GM18511 (cell line): ENCODE results near the gene ASAP2.
"Not testable (repeated sequence)": the region's sequence is repeated elsewhere in the genome, so short reads cannot be mapped to it uniquely, and the experiment has no call there.

Experiments
- ATAC-seq: cut with Tn5 transposase; IDR thresholded peaks from one replicate; pipeline ENCODE4 v1.9.1; 2021; ENCODE audit warnings: mild to moderate bottlenecking, moderate library complexity; ENCODE audit not compliant: unreplicated experiment

Gene ASAP2

GRCh38 chr2:9394816-9395215, 188.2 kb downstream of the ASAP2 start:
- ATAC-seq = no peak

DNA sequence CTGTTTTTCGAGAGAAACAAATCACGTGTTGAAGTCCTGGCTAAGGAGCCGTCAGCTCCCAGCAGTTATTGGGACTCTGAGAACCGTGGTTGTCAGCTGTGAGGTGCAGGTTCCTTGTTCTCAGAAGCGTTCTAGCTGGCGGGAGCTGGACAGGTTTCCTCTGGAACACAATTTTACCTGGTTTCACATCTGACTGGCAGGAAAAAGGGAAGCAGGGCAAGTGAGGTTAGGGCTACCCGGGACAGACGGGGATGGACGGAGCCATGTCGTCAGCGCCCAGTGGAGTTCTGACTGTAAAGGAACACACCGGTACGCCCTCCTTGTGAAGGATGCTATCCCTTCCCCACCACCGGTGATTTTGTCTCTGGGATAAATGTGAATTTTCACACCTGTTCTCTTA, 190.6 kb downstream of the ASAP2 start:
- ATAC-seq = no peak

GRCh38 chr2:9398251-9398650, 191.6 kb downstream of the ASAP2 start:
- ATAC-seq = not testable (repeated sequence)

- no peak for ATAC-seq
These were observed 192.5 kb downstream of the ASAP2 start for GRCh38 chr2:9398881-9399780.

- ATAC-seq = no peak
These were observed 193.9 kb downstream of the ASAP2 start for GRCh38 chr2:9400268-9401058.

DNA sequence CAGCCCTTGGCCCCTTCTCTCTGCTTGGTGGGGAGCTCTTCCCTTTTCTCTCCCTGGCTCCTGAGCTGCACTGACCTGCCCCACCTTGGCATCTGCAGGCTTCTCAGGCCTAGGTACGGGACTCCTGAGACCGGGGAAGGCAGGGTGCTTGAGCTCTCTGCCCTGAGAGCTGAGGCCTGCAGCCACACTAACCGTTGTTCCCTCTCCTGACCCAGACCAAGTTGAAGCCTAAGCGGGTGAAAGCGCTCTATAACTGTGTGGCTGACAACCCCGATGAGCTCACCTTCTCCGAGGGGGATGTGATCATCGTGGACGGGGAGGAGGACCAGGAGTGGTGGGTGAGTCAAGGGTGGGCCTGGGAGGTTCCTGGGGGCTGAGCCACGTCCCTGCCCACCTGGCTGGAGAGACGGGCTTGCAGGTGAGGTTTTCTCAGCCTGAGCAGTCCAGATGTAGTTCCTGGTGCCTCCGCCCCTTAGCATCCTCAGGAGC, 194.5 kb downstream of the ASAP2 start:
- no peak for ATAC-seq

DNA sequence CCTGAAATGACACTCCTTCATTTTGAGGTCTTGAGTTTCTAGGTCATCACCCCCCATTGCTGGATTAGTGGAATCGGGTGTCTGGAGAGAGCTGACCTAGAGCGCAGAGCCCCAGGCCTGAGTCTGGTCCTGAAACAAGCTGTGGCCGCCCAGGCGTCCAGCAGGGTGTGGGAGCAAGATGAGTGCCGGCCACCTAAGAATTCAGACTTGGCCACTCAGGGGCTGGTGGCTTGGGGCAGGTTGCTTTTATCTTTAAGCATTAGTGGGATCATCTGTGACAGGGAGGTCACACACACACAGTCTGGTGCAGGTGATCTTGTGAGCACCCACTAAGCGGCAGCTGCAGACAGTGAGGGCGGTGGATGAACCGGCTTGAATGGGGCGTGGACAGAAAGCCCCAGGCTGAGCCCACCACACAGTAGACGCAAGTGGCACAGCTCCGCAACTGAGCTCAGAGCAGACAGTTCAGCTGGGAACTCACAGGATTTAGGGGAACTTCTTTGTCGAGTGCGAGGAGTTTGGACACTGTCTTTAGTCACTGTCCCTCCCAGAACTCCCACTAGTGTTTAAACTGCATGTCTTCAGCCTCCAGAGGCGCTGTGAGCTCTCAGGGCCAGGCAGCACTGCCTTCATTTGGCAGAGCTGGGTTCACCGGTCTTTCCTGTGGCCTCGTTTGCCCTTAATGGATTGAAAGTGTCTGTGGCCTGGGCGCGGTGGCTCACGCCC, 195.2 kb downstream of the ASAP2 start:
- ATAC-seq = no peak

DNA sequence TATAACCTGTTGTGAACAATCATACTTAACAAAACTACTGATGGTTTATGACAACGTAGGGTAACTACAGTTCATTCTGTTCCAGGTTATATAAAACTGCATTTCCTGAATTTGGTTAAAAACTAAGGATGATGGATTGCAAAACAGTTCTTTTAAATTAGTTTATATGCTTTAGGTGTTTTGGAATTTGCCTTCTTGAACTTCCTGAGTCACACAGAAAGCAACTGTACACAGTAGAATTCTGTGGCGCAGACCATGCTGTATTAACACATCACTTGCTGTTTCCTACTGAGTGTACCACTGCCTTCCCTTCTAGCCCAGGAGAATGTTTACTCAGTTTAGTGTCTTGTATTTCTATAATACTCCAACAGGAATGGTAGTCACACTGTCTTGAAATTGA, 197.3 kb downstream of the ASAP2 start:
- no peak for ATAC-seq

DNA sequence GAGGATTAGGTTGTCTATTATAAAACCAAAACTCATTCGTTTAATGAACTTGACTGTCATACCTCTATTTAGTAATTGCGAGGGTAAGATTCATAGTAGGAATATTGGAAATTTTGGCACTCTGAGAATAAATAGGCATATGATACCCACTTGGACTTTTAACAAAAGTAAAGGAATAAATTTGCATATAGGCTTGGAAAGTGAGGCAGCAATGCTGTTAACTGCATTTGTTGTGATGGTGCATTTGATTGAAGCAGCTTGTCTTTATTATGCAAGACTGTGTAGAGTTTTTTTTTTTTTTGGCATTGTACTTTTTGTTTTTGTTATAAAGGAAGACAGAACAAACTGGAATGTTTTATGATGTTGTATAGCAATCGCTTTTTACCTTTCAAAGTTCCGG, 197.8 kb downstream of the ASAP2 start:
- ATAC-seq = no peak

DNA sequence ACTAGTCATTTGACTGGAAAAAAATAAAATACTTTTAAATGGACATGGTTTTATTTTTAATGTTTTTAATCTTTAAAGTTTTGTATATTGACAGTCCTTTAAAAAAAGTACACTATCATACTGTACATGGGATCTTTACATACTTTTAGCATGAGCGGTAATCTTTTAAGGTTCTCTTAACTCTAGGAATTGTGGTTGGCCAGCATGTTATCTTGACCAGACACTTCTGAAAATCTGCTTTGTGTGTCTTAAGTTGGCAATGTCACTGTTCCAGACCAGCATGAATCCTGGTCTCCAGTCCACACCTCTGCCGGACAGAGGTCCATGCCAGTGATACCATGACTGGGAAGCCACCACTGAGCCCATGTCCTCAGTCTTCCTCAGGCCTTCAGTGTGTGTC, 199.0 kb downstream of the ASAP2 start:
- ATAC-seq = no peak

DNA sequence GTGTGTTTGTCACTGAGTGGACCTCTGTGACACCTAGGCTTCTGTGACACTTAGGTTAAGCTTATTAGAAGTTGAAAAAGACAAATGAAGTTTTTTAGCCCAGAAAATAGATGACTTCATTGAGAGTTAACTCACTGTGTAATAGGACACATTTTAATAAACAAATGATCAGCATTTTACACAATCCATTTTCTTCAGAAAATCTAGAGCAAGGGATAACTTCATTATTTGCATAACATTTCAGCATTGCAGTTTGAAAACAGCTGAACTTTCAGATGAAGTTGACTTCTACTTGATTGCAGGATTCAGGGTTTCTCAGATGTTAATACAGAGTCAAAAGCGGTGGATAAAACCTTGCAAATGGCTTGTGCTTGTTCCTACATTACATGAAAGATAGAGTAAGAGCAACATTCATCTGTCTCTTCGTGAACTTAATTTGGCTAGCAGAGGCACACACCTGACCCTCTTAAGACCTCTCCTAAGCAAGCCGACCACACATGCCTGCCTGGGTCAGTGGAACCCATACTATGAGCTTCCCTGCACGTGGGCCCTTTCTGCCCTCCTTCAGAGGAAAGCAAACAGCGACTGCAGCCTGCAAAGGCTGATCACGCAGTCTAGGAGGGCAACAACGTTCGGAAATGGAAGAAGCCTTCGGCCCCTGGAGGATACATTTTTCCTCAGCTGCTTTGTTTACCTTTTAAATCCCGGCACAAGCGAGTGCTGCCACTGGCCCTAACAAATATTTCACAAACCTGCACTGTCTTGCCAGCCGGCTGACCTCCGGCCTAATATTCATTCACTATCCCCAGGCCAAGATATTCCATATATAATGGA, 200.1 kb downstream of the ASAP2 start:
- no peak for ATAC-seq

GRCh38 chr2:9407363-9407811, 200.8 kb downstream of the ASAP2 start:
- ATAC-seq = no peak

DNA sequence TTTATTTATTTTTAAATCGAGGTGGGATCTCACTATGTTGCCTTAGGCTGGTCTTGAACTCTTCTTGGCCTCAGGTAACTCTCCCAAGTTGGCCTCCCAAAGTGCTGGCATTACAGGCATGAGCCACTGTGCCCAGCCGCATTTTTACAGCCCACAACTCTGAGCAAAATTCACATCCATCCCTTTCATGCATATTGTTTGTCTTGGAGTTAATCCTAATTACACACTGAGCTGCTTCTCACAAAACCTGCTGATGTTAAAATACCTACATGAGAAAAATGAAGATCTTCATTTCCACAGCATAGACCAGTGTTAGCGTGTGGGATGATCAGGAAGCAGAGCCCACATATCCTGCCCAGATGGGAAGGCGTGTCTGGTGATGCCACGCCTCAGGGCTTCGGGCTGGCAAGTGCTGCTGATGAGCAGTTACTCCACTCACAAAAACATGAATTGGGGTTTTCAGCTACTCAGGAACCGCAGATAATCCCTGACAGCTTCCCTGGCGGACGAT, 202.1 kb downstream of the ASAP2 start:
- ATAC-seq = no peak

GRCh38 chr2:9410108-9410507, 203.5 kb downstream of the ASAP2 start:
- ATAC-seq = no peak

DNA sequence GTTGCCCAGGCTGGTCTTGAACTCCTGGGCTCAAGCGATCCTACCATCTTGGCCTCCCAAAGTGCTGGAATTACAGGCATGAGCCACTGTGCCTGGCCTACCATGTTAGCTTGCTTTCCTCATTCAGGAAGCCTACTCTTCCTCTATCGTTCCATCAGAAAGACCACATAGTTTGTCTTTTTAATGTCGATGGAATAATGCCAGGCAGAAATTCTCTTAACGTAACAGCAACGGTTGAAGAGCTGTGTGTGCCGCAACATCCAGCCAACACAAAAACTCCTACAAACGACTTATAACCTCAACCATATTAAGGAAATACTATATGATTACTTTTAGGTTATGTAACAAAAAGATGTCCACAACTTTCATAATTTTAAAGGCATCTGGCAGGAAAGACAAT, 206.2 kb downstream of the ASAP2 start:
- ATAC-seq = no peak

DNA sequence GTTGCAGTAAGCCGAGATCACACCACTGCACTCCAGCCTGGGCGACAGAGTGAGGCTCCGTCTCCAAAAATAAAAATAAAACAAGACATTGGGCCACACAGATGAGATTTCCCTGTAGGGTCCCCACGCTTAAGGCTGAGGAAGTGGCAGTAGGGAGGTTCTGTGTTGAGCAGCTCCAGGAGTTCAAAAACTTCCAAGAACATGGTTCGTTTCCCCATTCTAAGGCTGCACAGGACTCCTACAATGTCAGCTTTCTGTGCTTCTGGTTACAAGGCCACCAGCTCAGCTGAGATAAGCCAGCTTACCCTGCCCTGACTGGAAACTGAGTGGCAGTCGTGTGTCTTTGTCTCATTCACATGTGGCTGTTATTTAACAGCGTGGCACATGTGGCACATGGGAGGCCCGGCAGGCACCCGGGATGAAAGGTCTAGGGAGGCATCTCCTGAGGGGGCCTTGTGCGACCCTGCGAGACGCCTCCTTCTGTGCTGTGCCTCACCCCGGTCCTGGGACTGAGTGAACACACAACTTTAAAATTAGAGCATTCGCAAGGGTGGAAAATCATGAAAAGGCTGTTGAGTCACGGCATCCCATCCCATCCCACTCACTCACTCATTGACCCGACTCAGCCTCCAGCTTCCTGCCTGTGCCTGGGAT, 209.0 kb downstream of the ASAP2 start:
- no peak for ATAC-seq

DNA sequence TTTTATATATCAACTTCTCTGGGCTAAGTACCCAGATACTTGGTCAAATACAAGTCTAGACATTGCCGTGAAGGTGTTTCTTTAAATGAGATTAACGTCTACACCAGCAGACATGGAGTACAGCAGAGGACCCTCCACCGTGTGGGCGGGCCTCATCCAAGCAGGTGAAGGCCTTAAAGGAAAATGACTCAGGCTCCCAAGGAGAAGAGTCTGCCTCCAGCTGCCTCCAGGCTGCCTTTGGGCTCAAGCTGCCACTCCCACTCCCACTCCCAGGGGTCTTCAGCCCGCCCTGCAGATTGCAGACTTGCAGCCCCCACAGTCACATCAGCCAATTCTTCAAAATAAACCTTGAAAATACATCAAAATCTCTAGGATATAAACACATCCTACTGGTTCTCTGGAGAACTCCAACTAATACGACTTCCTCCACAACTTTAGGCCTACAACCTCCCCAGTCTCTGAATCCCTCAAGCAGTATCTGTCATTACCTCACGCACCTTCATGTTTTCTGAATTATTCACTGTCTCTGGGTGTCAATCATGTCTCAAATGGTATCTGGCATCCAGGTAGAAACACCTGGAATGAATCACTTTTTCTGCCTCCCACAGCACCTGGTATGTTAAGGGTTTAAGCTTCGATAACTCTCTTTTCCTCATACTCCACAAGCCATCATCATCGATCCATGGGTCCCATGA, 209.8 kb downstream of the ASAP2 start:
- no peak for ATAC-seq

- no peak for ATAC-seq
These were observed 210.3 kb downstream of the ASAP2 start for GRCh38 chr2:9416962-9417316.

DNA sequence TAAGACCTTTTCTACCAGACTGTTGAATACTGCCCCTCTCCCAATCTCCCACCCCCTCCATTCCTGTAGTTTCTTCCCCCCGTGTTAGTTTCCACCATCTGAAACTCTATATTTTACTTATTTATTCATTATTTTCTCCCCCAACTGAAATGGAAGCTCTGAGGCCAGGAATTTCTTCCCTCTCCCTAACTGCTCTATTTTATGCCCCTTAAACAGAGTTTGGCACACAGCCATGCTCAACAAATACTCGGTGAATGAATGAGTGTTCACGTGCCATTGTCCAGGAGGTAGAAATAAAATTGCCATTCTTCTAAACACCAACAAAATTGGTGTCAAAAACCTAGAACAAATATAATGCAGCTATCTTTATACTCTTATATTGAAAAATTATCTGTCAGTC, 211.1 kb downstream of the ASAP2 start:
- ATAC-seq = no peak
